Stimulated activated CD8-positive, alpha-beta memory T cell treated with anti-CD3 and anti-CD28 coated beads, Interleukin-4, amount 100 ng/mL, for 24 hours (primary cell): ENCODE measurements around the gene FEZF1.

ENCODE experiments used
- DNase-seq: peaks from one replicate; pipeline ENCODE4 v3.0.0-alpha.2; 2020; ENCODE audit warnings: low read depth

The FEZF1 gene

DNA sequence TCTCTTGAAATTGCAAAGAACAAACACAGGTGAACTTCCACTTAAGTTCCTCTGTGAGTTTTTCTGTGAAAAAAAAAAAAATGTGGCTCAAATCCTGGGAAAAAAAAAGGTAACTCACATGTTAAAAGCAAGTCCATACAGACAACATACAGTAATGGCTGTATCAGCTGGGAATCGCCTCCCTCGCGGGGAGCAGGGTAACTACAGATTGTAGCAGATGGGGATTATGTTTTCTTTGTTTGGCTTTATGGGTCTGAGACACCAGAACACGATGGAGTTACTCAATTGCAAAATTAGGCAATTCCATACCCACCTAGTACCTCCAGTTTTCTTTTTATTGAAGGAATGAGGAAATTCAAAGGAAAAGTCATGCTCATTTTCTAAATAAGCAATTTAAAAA is 42.3 kb downstream of the FEZF1 start:
- DNase-seq: no peak

DNA sequence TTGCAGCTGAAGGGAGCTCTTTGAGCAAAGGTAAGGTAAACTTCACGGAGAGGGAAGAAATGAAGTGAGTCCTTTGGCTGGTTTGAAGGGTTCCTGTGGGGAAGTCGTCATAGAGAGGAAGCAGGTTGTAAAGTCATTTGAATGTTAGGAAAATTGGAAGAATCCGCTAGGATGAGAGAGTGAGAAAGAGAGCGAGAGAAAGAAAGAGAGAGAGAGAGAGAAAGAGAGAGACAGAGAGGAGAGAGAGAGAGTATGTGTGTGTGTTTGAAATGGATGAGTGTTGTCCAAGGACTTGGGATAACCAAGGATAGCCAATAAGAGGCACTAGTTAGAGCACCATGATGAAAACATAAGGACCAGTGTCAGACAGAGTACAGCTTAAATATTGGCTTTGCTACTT is 43.1 kb downstream of the FEZF1 start:
- no peak for DNase-seq

DNA sequence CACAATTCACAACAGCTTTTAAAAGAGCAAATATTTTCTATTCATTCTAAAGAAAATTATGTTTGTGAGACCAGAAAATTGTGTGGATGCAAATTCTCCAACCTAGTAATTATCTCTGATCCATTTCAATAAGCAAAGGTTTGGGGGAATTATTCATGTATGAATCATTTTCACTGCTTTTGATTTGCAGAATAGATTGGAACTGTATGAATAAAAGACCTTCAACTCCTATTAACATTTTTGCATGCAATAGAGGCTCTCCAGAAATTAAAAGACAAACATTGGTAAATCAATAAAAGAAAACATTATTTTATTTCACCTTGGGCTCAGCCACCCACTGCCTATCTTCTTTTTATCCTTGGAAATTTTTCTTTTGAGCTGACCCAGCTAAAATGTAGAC is 43.5 kb downstream of the FEZF1 start:
- no peak for DNase-seq

DNA sequence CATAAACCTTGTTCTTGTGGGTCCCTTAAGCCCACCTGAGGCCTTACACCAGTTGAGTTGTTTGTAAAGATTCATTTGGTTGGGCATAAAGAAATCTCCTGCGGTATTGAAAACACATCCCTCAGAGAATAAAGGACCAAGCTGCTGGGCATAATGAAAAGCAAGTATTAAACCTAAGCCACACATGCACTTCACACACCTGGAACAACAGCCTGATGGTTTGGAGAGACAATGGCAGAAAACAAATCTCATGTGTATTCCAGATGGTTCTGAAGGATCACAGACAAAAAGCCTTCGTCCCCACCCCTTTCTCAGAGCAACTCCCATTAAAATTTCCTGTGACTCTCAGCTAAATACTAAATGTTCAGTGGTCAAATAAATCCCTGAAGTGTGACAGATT is 44.2 kb downstream of the FEZF1 start:
- DNase-seq: no peak

DNA sequence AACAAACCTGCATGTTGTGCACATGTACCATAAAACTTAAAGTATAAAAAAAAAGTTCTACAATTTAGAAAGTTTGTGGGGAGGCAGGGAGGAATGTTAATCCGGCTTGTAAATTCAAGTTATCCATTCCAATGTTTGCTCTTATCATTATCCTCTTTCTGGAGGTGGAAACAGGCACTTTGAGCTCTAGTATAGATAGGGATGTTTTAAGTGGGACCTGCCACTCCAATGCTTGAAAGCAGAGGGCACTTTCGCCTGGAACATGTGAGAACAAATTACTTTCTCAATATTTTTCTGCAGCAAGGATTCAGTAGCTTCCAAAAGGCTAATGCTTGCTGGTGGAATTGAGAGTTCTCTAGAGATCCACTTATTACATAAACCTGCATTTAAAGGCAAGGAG is 45.6 kb downstream of the FEZF1 start:
- no peak for DNase-seq

DNA sequence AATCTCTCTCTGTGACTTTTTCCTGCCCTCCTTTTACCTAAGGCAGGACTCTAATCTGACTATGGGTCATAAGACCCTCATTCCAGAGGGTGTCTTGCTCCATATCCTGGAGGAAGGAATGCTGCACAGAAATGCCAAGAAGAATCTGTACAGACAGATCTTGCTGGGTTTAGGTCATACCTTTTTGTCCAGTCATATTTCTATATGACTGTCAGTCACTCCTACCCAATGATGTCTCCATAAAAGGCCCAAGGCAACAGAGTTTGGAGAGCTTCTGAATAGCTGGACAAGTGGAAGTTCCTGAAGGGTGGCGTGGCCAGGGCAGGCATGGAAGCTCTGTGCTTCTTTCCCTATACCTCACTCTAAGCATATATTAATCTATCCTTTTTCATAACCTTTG is 47.5 kb downstream of the FEZF1 start:
- no peak for DNase-seq

DNA sequence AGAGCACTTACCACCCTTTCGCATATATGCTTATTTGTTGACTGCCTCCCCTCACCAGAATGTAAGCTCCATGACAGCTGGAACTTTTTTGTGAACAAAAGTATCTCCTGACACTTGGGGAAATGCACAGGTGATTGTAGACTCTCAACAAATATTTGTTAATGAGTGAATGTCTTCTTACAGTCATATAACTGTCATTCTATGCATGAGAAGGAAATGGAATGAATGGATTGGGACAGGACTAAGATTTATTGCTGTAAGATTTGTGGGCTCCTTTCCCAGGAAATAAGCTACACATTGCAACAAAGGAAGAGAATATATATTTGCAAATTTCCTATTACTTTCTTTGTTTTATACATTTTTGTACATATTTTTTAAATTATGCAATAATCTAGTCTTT is 48.5 kb downstream of the FEZF1 start:
- no peak for DNase-seq

DNA sequence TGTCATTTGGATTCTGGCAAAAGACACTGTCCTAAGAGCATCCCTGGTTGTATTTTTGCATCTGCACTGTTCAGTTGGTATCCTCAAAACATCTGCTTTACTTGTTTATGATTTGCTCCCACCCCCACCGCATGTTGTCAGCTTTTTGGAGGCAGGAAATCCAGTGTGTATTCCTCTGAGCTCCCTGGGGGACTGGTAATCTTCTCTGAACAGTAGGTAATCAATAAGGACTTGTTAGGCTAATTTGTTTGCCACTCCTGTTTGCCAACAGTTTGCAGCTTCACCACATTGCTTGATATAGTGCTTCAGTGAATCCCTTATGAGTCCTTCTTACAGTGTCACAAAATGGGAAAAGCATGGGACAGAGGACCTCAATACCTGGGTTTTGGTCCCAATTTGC is 49.1 kb downstream of the FEZF1 start:
- DNase-seq: no peak
